Ovary (tissue), 9 donors: ENCODE results near the gene CDH11. TPM values are rescaled to one million over a fixed set of nuclear protein-coding genes. Genes with fewer than 3 reads are reported as not detected.

Experiments
- DNase-seq, 5 donors: peaks; one replicate each; pipeline ENCODE4 v3.0.0-alpha.2; 2019 to 2020
- H3K27ac ChIP-seq, 2 donors: fragments of 200-600 bp; one replicate each; pipeline versions ENCODE4 v1.5.1 to v1.8.0; 2019 to 2022
- H3K27me3 ChIP-seq: fragments of 200-600 bp; one replicate; pipeline ENCODE4 v1.8.0; 2022
- H3K36me3 ChIP-seq: fragments of 200-600 bp; sonication (generic); one replicate; pipeline ENCODE4 v1.5.1; 2019
- H3K4me1 ChIP-seq: one replicate; pipeline ENCODE4 v1.8.1; 2013; ENCODE audit warnings: mild to moderate bottlenecking, moderate library complexity; ENCODE audit not compliant: insufficient read depth
- H3K4me3 ChIP-seq: fragments of 200-600 bp; sonication (generic); one replicate; pipeline ENCODE4 v1.5.1; 2017
- H3K9me3 ChIP-seq, 2 donors: fragments of 200-600 bp in 1 of 2; sonication (generic) in 1 of 2; one replicate each; pipeline versions ENCODE4 v1.5.1 to v1.8.1; 2013 to 2019; ENCODE audit warnings: mild to moderate bottlenecking in 1 of 2, moderate library complexity in 1 of 2
- CTCF ChIP-seq, 3 donors: fragments of 450-650 bp in 2 of 3; fragments of 200-600 bp in 1 of 3; IDR thresholded peaks; one replicate each; pipeline versions ENCODE4 v1.5.1 to v1.8.0; 2016 to 2022; ENCODE audit warnings: antibody characterized with exemption in 3 of 3, mild to moderate bottlenecking in 1 of 3
- EP300 ChIP-seq: sonication (generic); formaldehyde crosslinking; IDR thresholded peaks from one replicate; pipeline ENCODE4 v1.6.1; 2017; ENCODE audit warnings: antibody characterized with exemption
- POLR2A ChIP-seq: fragments of 450-650 bp; IDR thresholded peaks from one replicate; pipeline ENCODE4 v1.6.1; 2017; ENCODE audit warnings: antibody characterized with exemption, mild to moderate bottlenecking, moderate library complexity
- WGBS, 3 donors: extraction: QIAGEN DNeasy Blood & Tissue Kit in 1 of 3; methylation state at CpG; one replicate each; pipeline versions ENCODE4 v1.1.5 to v1.1.7; 2013 to 2017; 5-methylcytosine and 5-hydroxymethylcytosine counted together
- intact Hi-C, 4 donors: fragments of 100-400 bp; cut with DNase I; formaldehyde crosslinking; loops; one replicate each; pipeline versions ENCODE4 v1.11.0 to v1.15.1; 2022 to 2023
- polyA plus RNA-seq, 2 donors: library from polyadenylated mRNA; stranded (reverse); fragments of 200-250 nt in 1 of 2; fragments of 350-450 nt in 1 of 2; fragmentation: Illumina TruSeq in 1 of 2; extraction: RNeasy Lipid Tissue Mini Kit (QIAGEN cat#74804) in 1 of 2; gene quantifications; one replicate each; pipeline ENCODE4 v1.2.3, GENCODE V29; 2013 to 2014
- total RNA-seq, 7 donors: library from RNA; depleted of rRNA in 2 of 7; stranded (reverse); fragments of >200 nt in 2 of 7; fragmentation: NEBNext Ultra II Directional in 3 of 7; extraction: Animal tissue kit (Norgen Biotek cat#: 25700) in 3 of 7; gene quantifications; one replicate each; pipeline versions ENCODE4 v1.1.0 to v1.2.4, GENCODE V29; 2016 to 2023
- donor health status: DM: no; HTN: no; CAD: no; lungs with moderate emphysema.
- donor health status: DM: no; HTN: no; CAD: no.
- donor health status: Bipolar disorder and iron deficiency.
- donor health status: DM: yes; HTN: yes; CAD: no.
- donor health status: DM: no; HTN: no; CAD: no.
- donor health status: DM: yes; HTN: yes; CAD: no.

CDH11 gene
- total and polyA plus RNA-seq, 9 donors: 118 to 858 (median 478) TPM

- no peak overlapping the region for H3K4me3 ChIP-seq
- peaks cover 7% of the 10 kb centered on the region for H3K4me1 ChIP-seq
- no peak overlapping the region for H3K27ac ChIP-seq
- DNase-seq: no peak
- intact Hi-C loops: no loop called here
- TF ChIP-seq POLR2A (no peak), EP300 (no peak), CTCF (IDR thresholded peaks at IDR 0.05) (no peak)
- 74 to 87% (median 85%) methylated on average over 1 of the region's 1 CpG for WGBS, 3 donors
- H3K27me3 ChIP-seq: no peaks in the 10 kb centered on the region
- H3K9me3 ChIP-seq: no peaks in the 10 kb centered on the region
- no peaks in the 10 kb centered on the region for H3K36me3 ChIP-seq
Measured at GRCh38 chr16:65094009-65094408, 27.9 kb downstream of the CDH11 start.

GRCh38 chr16:65083164-65083857 is 38.6 kb downstream of the CDH11 start:
- H3K4me1 ChIP-seq: peaks cover 13% of the 10 kb centered on the region
- intact Hi-C loops: no loop called here
- no peak overlapping the region for H3K27ac ChIP-seq
- H3K36me3 ChIP-seq: no peaks in the 10 kb centered on the region
- H3K27me3 ChIP-seq: no peaks in the 10 kb centered on the region
- 41 to 60% (median 48%) methylated on average over 2 of the region's 2 CpGs for WGBS, 3 donors
- DNase-seq: no peak
- H3K9me3 ChIP-seq: no peaks in the 10 kb centered on the region
- no peak overlapping the region for H3K4me3 ChIP-seq
- TF ChIP-seq POLR2A: no peak
- TF ChIP-seq CTCF (IDR thresholded peaks at IDR 0.05): no peak
- no peak for TF ChIP-seq EP300

GRCh38 chr16:65079549-65079948 is 42.3 kb downstream of the CDH11 start:
- Histone ChIP-seq H3K4me1 (peaks cover 15% of the 10 kb centered on the region), H3K27ac (no peak overlapping the region), H3K9me3 (no peaks in the 10 kb centered on the region), H3K4me3 (no peak overlapping the region), H3K36me3 (no peaks in the 10 kb centered on the region), H3K27me3 (no peaks in the 10 kb centered on the region)
- intact Hi-C loops: no loop called here
- no peak for DNase-seq
- TF ChIP-seq EP300: no peak
- no peak for TF ChIP-seq POLR2A
- TF ChIP-seq CTCF (IDR thresholded peaks at IDR 0.05): no peak
- WGBS, 3 donors: 81 to 92% (median 88%) methylated on average over 2 of the region's 2 CpGs

GRCh38 chr16:65077181-65077580 is 44.7 kb downstream of the CDH11 start:
- no peak overlapping the region for H3K27ac ChIP-seq
- 95 to 98% (median 97%) methylated on average over 1 of the region's 1 CpG for WGBS, 3 donors
- intact Hi-C loops: no loop called here
- peaks cover 17% of the 10 kb centered on the region for H3K4me1 ChIP-seq
- no peaks in the 10 kb centered on the region for H3K27me3 ChIP-seq
- TF ChIP-seq POLR2A: no peak
- no peak for TF ChIP-seq CTCF (IDR thresholded peaks at IDR 0.05)
- no peak for TF ChIP-seq EP300
- no peak for DNase-seq
- no peak overlapping the region for H3K4me3 ChIP-seq
- no peaks in the 10 kb centered on the region for H3K36me3 ChIP-seq
- H3K9me3 ChIP-seq: no peaks in the 10 kb centered on the region
